PC-9 (cell line): ENCODE data around the gene ATG2A. TPM values are rescaled to one million over a fixed set of nuclear protein-coding genes. Genes with fewer than 3 reads are reported as not detected.

Experiments
- BruUV-seq: library from RNA; stranded (reverse); fragments of 400-500 nt; replicated peaks from 2 replicates; lab custom pipeline; 2021; lab: Mats Ljungman, UMichigan
- CTCF ChIA-PET: fragments of 300-600 bp; sonication (Branson Sonifier 250); formaldehyde crosslinking; loops from one replicate; lab custom pipeline; 2022; ENCODE audit warnings: antibody characterized with exemption; lab: Charles Lee
- POLR2A ChIA-PET: fragments of 300-600 bp; sonication (Branson Sonifier 250); formaldehyde crosslinking; loops from one replicate; lab custom pipeline; 2022; ENCODE audit warnings: antibody characterized with exemption; ENCODE audit not compliant: unreplicated experiment; lab: Charles Lee
- DNase-seq, 2 experiments: peaks; one replicate each; pipeline versions ENCODE4 v3.0.0 to v3.0.0-alpha.2; 2015 to 2022; ENCODE audit warnings: mixed read lengths in 1 of 2
- H2AFZ ChIP-seq: fragments of 200-600 bp; sonication (generic); 2 replicates; pipeline ENCODE4 v1.8.1; 2017; ENCODE audit warnings: antibody characterized with exemption
- H3F3A ChIP-seq: fragments of 200-600 bp; sonication (generic); 2 replicates; pipeline ENCODE4 v1.8.1; 2017; ENCODE audit warnings: antibody characterized with exemption, mild to moderate bottlenecking, low read depth; ENCODE audit not compliant: insufficient read depth
- H3K27ac ChIP-seq: fragments of 200-600 bp; sonication (generic); 2 replicates; pipeline ENCODE4 v1.6.1; 2016; ENCODE audit warnings: mixed run types
- H3K27me3 ChIP-seq: fragments of 200-600 bp; sonication (generic); 2 replicates; pipeline ENCODE4 v1.6.1; 2016; ENCODE audit warnings: low read depth, mixed run types; ENCODE audit not compliant: insufficient read depth
- H3K36me3 ChIP-seq: fragments of 200-600 bp; sonication (generic); 2 replicates; pipeline ENCODE4 v1.6.1; 2016; ENCODE audit warnings: low read depth, mixed run types
- H3K4me1 ChIP-seq: fragments of 200-600 bp; sonication (generic); replicated peaks from 2 replicates; pipeline ENCODE4 v1.6.1; 2016; ENCODE audit warnings: mixed run types; ENCODE audit not compliant: insufficient read depth
- H3K4me2 ChIP-seq: fragments of 200-600 bp; sonication (generic); 2 replicates; pipeline ENCODE4 v1.6.1; 2017; ENCODE audit warnings: mixed run types
- H3K4me3 ChIP-seq: fragments of 200-600 bp; sonication (generic); 2 replicates; pipeline ENCODE4 v1.6.1; 2016; ENCODE audit warnings: mixed run types
- H3K79me2 ChIP-seq: fragments of 200-600 bp; sonication (generic); 2 replicates; pipeline ENCODE4 v1.6.1; 2017; ENCODE audit warnings: low read depth, mixed run types
- H3K9me2 ChIP-seq: fragments of 200-600 bp; sonication (generic); 2 replicates; pipeline ENCODE4 v1.8.1; 2017; ENCODE audit warnings: mild to moderate bottlenecking; ENCODE audit not compliant: insufficient read depth
- H3K9me3 ChIP-seq: fragments of 200-600 bp; sonication (generic); 2 replicates; pipeline ENCODE4 v1.8.1; 2016; ENCODE audit warnings: low read depth; ENCODE audit not compliant: insufficient read depth
- H4K20me1 ChIP-seq: fragments of 200-600 bp; sonication (generic); 2 replicates; pipeline ENCODE4 v1.8.1; 2017; ENCODE audit not compliant: insufficient read depth
- CTCF ChIP-seq: fragments of 200-600 bp; sonication (generic); conservative IDR thresholded peaks from 2 replicates; pipeline ENCODE4 v1.6.1; 2017; ENCODE audit warnings: mixed run types, antibody characterized with exemption, mild to moderate bottlenecking, moderate library complexity
- EZH2 ChIP-seq: fragments of 200-600 bp; sonication (generic); IDR thresholded peaks from 2 replicates; pipeline ENCODE4 v1.8.0; 2017; ENCODE audit warnings: antibody characterized with exemption, low read depth
- intact Hi-C: fragments of 100-400 bp; cut with micrococcal nuclease; formaldehyde crosslinking; loops from one replicate; pipeline ENCODE4 v1.10.0; 2022; ENCODE audit not compliant: unreplicated experiment
- total RNA-seq: library from RNA; stranded (reverse); gene quantifications from 2 replicates; pipeline ENCODE4 v1.2.3, GENCODE V29; 2021

The ATG2A gene
- total RNA-seq, 1 experiment from 2014 or later = 48.2 TPM

- H3K9me2 ChIP-seq = no peaks in the 10 kb centered on the region
- TF ChIP-seq CTCF (no peak), EZH2 (no peak)
- H3F3A ChIP-seq = no peaks in the 10 kb centered on the region
- H3K36me3 ChIP-seq = no peaks in the 10 kb centered on the region
- intact Hi-C loops = no loop called here
- BruUV-seq = no TSS peak
- H4K20me1 ChIP-seq = no peaks in the 10 kb centered on the region
- H3K4me3 ChIP-seq = no peak overlapping the region
- no peak overlapping the region for H3K27ac ChIP-seq
- ChIA-PET CTCF (no interaction called here), POLR2A (interaction anchor here (0.6 to 0.7 kb wide), 2 partner anchors 181 to 547 kb away, joined by 3 to 4 read pairs; no protein-coding TSS in a partner anchor)
- no peaks in the 10 kb centered on the region for H3K9me3 ChIP-seq
- H3K4me2 ChIP-seq = no peak overlapping the region
- H2AFZ ChIP-seq = no peak overlapping the region
- no peak for DNase-seq
- no peaks in the 10 kb centered on the region for H3K79me2 ChIP-seq
- H3K4me1 ChIP-seq = peaks cover under 1% of the 10 kb centered on the region; the same call in 1 of the 2 replicates
- H3K27me3 ChIP-seq = no peaks in the 10 kb centered on the region
Measured at GRCh38 chr11:64930340-64930739, 13.3 kb upstream of the ATG2A start.

- CTCF ChIA-PET = no interaction called here
- H3K36me3 ChIP-seq = no peaks in the 10 kb centered on the region
- no TSS peak for BruUV-seq
- H4K20me1 ChIP-seq = no peaks in the 10 kb centered on the region
- no peaks in the 10 kb centered on the region for H3F3A ChIP-seq
- no peaks in the 10 kb centered on the region for H3K27me3 ChIP-seq
- peaks cover 6% of the 10 kb centered on the region; the same call in 1 of the 2 replicates for H3K4me1 ChIP-seq
- intact Hi-C loops = no loop called here
- no peak overlapping the region for H2AFZ ChIP-seq
- H3K9me2 ChIP-seq = no peaks in the 10 kb centered on the region
- TF ChIP-seq CTCF = no peak
- no peak for TF ChIP-seq EZH2
- no peak overlapping the region for H3K4me3 ChIP-seq
- no peaks in the 10 kb centered on the region for H3K79me2 ChIP-seq
- DNase-seq = no peak
- no peak overlapping the region for H3K4me2 ChIP-seq
- no peaks in the 10 kb centered on the region for H3K9me3 ChIP-seq
- H3K27ac ChIP-seq = no peak overlapping the region
- POLR2A ChIA-PET = no interaction called here
Measured at GRCh38 chr11:64929625-64930024, 12.6 kb upstream of the ATG2A start.

GRCh38 chr11:64928957-64929356 lies 11.9 kb upstream of the ATG2A start:
- no peak overlapping the region for H3K27ac ChIP-seq
- ChIA-PET POLR2A (no interaction called here), CTCF (interaction anchor here (0.5 kb wide), 1 partner anchor 9 kb away, joined by 3 read pairs; no protein-coding TSS in a partner anchor)
- H4K20me1 ChIP-seq = no peaks in the 10 kb centered on the region
- H3K9me3 ChIP-seq = no peaks in the 10 kb centered on the region
- H3K4me2 ChIP-seq = no peak overlapping the region
- no peaks in the 10 kb centered on the region for H3F3A ChIP-seq
- H2AFZ ChIP-seq = no peak overlapping the region
- H3K79me2 ChIP-seq = no peaks in the 10 kb centered on the region
- TF ChIP-seq CTCF (no peak), EZH2 (no peak)
- no peaks in the 10 kb centered on the region for H3K36me3 ChIP-seq
- no peaks in the 10 kb centered on the region for H3K9me2 ChIP-seq
- H3K4me1 ChIP-seq = peaks cover 6% of the 10 kb centered on the region; the same call in 1 of the 2 replicates
- DNase-seq = no peak
- intact Hi-C loops = no loop called here
- BruUV-seq = no TSS peak
- H3K27me3 ChIP-seq = no peaks in the 10 kb centered on the region
- no peak overlapping the region for H3K4me3 ChIP-seq
